Measurements from ENCODE around the gene SUN5. TPM values are rescaled to one million over a fixed set of nuclear protein-coding genes. Genes with fewer than 3 reads are reported as not detected.

SUN5 gene
- total RNA-seq, 3 donors from 2014 or later = not detected

GRCh38 chr20:33015114-33015484 is 10.9 kb upstream of the SUN5 start:
- intact Hi-C loops (cut with DNase I; ENCODE audit: low total_unique reads) = no loop called here
- Histone ChIP-seq H3K36me3 (no peaks in the 10 kb centered on the region), H3K9me3 (no peaks in the 10 kb centered on the region), H3K27ac (no peak overlapping the region), H3K4me3 (no peak overlapping the region), H3K27me3 (peaks cover 0 to 18% of the 10 kb centered on the region in 2 donors), H3K4me1 (no peaks in the 10 kb centered on the region)
- TF ChIP-seq POLR2AphosphoS5 (IDR thresholded peaks at IDR 0.05) (no peak), POLR2A (IDR thresholded peaks at IDR 0.05) (no peak), CTCF (IDR thresholded peaks at IDR 0.05) (no peak)
- no peak for DNase-seq (ENCODE audit: low spot score in 2 of 2)

DNA sequence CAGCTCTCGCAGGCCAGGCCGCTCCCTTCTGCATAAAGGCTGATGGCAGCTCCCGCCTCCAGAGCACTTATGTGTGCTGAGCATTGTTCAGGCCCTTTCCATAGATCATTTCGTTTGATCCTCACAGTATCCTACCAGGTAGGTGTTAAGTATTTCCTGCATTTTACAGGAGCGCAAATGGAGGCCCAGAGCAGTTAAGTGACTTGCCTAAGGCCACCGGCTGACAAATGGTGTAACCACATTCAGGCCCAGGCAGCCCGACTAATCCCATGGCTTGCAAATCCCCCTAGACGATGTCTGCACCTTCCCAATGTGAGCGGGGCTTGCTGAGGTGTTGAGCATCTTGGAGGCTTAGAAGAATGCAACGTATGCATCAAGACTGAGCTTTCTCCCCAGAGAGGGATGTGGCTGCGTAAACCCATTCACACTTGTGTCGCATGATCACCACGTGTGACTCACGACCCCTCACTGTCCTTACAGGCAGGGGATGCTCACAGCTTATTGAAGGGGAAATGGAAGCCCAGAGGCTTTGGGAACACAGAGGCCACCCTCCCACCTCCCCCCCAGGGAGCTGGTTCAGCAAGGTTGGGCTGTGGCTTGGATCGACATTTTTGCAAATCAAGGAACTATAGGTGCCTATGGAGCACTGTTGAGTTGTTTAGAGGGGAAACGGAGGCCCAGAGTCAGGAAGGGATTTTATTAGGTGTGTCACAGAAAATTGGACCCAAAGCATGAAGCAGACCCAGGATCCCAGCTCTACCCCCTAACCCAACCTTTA is 10.3 kb upstream of the SUN5 start:
- H3K4me1 ChIP-seq = no peaks in the 10 kb centered on the region
- no peak for DNase-seq (ENCODE audit: low spot score in 2 of 2)
- H3K27me3 ChIP-seq = peaks cover 0 to 18% of the 10 kb centered on the region in 2 donors
- intact Hi-C loops (cut with DNase I; ENCODE audit: low total_unique reads) = no loop called here
- TF ChIP-seq CTCF (IDR thresholded peaks at IDR 0.05) (no peak), POLR2A (IDR thresholded peaks at IDR 0.05) (no peak), POLR2AphosphoS5 (IDR thresholded peaks at IDR 0.05) (no peak)
- H3K9me3 ChIP-seq = no peaks in the 10 kb centered on the region
- no peaks in the 10 kb centered on the region for H3K36me3 ChIP-seq
- no peak overlapping the region for H3K4me3 ChIP-seq
- no peak overlapping the region for H3K27ac ChIP-seq

- Histone ChIP-seq H3K4me3 (no peak overlapping the region), H3K4me1 (no peaks in the 10 kb centered on the region), H3K27ac (no peak overlapping the region), H3K9me3 (no peaks in the 10 kb centered on the region), H3K27me3 (peaks cover 0 to 18% of the 10 kb centered on the region in 2 donors), H3K36me3 (no peaks in the 10 kb centered on the region)
- no peak for DNase-seq (ENCODE audit: low spot score in 2 of 2)
- intact Hi-C loops (cut with DNase I; ENCODE audit: low total_unique reads) = no loop called here
- TF ChIP-seq POLR2A (IDR thresholded peaks at IDR 0.05) (no peak), POLR2AphosphoS5 (IDR thresholded peaks at IDR 0.05) (no peak), CTCF (IDR thresholded peaks at IDR 0.05) (no peak)
Measured at GRCh38 chr20:33013701-33014326, 9.6 kb upstream of the SUN5 start.

DNA sequence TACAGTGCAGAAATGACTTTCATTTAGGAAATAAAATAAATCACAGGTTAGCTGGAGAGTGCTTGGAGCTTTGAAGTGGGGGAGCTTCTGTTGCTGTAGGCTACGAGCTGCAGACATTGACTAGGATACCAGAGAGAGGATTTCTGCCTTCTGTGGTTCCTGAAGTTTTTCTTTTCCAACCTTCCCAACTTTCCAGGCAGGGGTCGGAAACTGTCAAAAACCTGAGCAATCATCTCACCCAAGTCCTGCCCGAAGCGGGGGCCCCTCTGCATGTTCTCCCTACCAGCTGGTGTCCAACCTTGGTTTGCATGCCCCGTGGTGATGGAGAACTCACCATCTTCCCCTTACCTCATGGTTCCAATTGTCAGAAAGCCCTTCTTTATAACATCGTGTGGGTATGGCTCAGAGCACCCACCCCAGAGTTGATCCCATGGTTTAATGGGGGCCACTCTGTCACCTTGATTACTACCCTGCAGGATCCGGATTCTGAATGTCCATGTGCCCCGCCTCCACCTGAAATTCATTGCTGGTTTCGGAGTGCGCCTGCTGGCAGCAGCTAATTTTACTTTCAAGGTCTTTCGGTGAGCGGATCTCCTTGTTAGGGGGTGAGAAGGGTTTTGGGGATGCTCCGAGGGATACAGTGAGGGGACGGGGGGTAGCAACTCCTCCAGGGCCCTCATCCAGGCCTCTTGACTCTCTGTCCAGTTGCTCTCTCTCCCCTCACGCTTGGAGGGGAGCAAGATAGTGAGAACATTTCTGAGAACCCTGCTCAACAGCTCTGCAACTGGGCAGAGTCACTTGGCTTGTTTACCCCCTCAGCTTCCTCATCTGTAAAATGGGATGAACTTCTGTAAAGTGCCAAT is 8.3 kb upstream of the SUN5 start:
- intact Hi-C loops (cut with DNase I; ENCODE audit: low total_unique reads) = no loop called here
- peaks cover 0 to 18% of the 10 kb centered on the region in 2 donors for H3K27me3 ChIP-seq
- no peak overlapping the region for H3K4me3 ChIP-seq

More for the DNA sequence above, 8.3 kb upstream of the SUN5 start:
- Histone ChIP-seq H3K9me3 (no peaks in the 10 kb centered on the region), H3K36me3 (no peaks in the 10 kb centered on the region), H3K4me1 (no peaks in the 10 kb centered on the region), H3K27ac (no peak overlapping the region)
- DNase-seq (ENCODE audit: low spot score in 2 of 2) = no peak
- TF ChIP-seq POLR2A (IDR thresholded peaks at IDR 0.05) (no peak), CTCF (IDR thresholded peaks at IDR 0.05) (no peak), POLR2AphosphoS5 (IDR thresholded peaks at IDR 0.05) (no peak)

All from breast epithelium (tissue), 4 donors.